Nephron (organoid): Measurements from ENCODE around the gene PRKACB.
"Not testable (repeated sequence)": the region's sequence is repeated elsewhere in the genome, so short reads cannot be mapped to it uniquely, and the experiment has no call there.

Source experiments
- H3K27ac Mint-ChIP-seq, 3 experiments: 2 replicates each; pipeline ENCODE4 v1.8.0; 2020; ENCODE audit warnings: mixed read lengths in 3 of 3, mild to moderate bottlenecking in 2 of 3, moderate library complexity in 1 of 3
- H3K27me3 Mint-ChIP-seq: 2 replicates; pipeline ENCODE4 v1.8.0; 2021; ENCODE audit warnings: low read depth, mild to moderate bottlenecking, moderate library complexity, mixed read lengths
- H3K36me3 Mint-ChIP-seq: 2 replicates; pipeline ENCODE4 v1.8.0; 2020; ENCODE audit warnings: low read depth, mixed read lengths
- H3K4me1 Mint-ChIP-seq: 2 replicates; pipeline ENCODE4 v1.8.0; 2020; ENCODE audit warnings: mixed read lengths
- H3K4me3 Mint-ChIP-seq, 3 experiments: 2 replicates each; pipeline ENCODE4 v1.8.0; 2020; ENCODE audit warnings: mild to moderate bottlenecking in 3 of 3, mixed read lengths in 3 of 3, moderate library complexity in 2 of 3
- H3K9me3 Mint-ChIP-seq: 2 replicates; pipeline ENCODE4 v1.8.0; 2020; ENCODE audit warnings: mixed read lengths
- TF ChIP-seq, protein P1 (sequence below), 3 experiments: fragments of 200-600 bp; sonication (generic); IDR thresholded peaks; one replicate each; pipeline ENCODE4 v1.5.0; 2021; ENCODE audit warnings: antibody characterized with exemption in 3 of 3; ENCODE audit not compliant: unreplicated experiment in 3 of 3

Gene PRKACB

DNA sequence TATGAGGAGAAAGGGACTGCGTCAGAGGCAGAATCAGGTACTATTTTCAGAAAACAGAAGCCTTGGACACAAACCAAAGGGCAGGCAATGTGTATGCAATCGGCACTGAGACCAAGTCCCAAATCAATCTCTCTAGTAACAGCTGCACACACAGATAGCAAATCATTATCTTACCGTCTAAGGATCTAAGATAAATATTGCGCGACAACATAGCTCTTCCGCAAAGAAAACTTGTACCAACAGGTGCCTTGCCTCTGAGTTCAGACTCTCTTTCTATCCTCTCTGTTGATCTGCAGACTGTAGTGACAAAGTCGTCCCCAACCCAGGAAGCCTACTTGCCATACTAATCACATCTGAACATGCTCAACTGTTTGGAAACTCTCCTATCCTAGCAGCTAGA lies 134.8 kb downstream of the PRKACB start:
- Mint-ChIP-seq H3K4me1 (no peaks in the 10 kb centered on the region), H3K9me3 (no peaks in the 10 kb centered on the region), H3K4me3 (no peak overlapping the region), H3K27ac (no peak overlapping the region), H3K36me3 (no peaks in the 10 kb centered on the region), H3K27me3 (peaks cover 3% of the 10 kb centered on the region)
- TF ChIP-seq, protein P1, sequence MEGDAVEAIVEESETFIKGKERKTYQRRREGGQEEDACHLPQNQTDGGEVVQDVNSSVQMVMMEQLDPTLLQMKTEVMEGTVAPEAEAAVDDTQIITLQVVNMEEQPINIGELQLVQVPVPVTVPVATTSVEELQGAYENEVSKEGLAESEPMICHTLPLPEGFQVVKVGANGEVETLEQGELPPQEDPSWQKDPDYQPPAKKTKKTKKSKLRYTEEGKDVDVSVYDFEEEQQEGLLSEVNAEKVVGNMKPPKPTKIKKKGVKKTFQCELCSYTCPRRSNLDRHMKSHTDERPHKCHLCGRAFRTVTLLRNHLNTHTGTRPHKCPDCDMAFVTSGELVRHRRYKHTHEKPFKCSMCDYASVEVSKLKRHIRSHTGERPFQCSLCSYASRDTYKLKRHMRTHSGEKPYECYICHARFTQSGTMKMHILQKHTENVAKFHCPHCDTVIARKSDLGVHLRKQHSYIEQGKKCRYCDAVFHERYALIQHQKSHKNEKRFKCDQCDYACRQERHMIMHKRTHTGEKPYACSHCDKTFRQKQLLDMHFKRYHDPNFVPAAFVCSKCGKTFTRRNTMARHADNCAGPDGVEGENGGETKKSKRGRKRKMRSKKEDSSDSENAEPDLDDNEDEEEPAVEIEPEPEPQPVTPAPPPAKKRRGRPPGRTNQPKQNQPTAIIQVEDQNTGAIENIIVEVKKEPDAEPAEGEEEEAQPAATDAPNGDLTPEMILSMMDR (IDR thresholded peaks at IDR 0.05; ENCODE audit: unreplicated experiment in 3 of 3), result no peak

DNA sequence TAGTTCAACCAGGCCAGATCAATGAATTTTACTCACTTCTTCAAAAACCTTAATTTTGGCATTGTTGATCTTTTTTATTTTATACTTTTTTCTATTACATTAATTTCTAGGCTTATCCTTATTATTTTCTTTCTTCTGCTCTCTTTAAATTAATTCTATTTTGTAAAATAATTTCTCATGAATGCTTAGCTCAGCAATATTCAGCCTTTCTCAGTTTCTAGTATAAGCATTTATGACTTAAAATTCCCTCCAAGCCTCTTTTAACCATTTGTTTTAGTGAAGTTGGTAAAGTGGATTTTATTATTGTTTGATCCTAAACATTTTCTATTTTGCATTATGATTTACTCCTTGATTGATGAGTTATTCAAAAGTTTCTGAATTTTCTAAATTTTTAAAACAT lies 136.8 kb downstream of the PRKACB start:
- H3K4me1 Mint-ChIP-seq, result no peaks in the 10 kb centered on the region
- TF ChIP-seq, protein P1 (IDR thresholded peaks at IDR 0.05; ENCODE audit: unreplicated experiment in 3 of 3), result no peak
- H3K4me3 Mint-ChIP-seq, result no peak overlapping the region
- no peaks in the 10 kb centered on the region for H3K9me3 Mint-ChIP-seq
- no peak overlapping the region for H3K27ac Mint-ChIP-seq
- H3K27me3 Mint-ChIP-seq, result peaks cover 3% of the 10 kb centered on the region
- no peaks in the 10 kb centered on the region for H3K36me3 Mint-ChIP-seq

DNA sequence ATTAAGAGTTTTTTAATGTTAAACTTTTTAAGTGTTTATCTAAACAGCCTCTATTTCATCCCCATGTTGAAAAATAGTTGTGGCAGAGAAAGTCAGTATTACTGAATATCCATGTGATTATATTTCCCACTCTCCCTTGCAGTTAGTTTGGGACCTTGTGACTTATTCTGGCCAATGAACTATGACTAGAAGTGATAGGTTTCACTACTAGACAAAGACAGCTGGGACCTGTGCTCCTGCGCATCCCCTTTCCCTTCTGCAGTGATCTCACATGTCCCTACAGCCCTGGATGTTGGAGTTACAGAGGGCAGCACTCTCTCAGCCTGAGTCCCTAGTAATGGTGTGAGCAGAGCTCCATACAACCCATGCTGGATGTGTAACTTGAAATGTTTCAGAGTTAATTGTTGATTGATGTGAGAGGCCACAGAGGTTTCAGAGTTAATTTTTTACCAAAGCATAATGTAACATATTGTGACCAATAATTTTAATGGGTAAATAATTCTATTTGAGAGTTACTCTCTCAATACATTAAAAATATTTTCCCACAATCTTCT lies 138.8 kb downstream of the PRKACB start:
- no peak overlapping the region for H3K4me3 Mint-ChIP-seq
- H3K36me3 Mint-ChIP-seq, result no peaks in the 10 kb centered on the region
- TF ChIP-seq, protein P1 (IDR thresholded peaks at IDR 0.05; ENCODE audit: unreplicated experiment in 3 of 3), result no peak
- H3K4me1 Mint-ChIP-seq, result no peaks in the 10 kb centered on the region
- peaks cover 17% of the 10 kb centered on the region for H3K9me3 Mint-ChIP-seq
- peaks cover 3% of the 10 kb centered on the region for H3K27me3 Mint-ChIP-seq
- H3K27ac Mint-ChIP-seq, result peak overlapping the region; percentile 48 to 84 (median 73)

DNA sequence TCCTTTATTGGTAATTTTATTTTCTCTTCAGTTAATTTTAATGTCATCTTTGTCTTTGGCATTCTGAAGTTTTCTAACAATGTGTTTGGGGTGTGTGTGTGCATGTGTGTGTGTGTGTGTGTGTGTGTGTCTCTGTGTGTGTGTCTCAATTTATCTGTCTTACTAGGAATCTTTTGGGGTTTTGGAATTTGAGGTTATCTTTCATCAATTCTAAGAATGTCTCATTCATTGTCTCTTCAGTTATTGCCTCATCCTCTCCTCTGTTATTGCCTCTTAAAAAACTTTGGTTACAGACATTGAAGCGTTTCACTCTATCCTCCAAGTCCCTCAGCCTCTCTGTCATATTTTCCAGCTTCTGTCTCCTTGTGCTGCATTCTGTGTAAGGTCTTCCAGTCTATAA lies 139.3 kb downstream of the PRKACB start:
- TF ChIP-seq, protein P1 (IDR thresholded peaks at IDR 0.05; ENCODE audit: unreplicated experiment in 3 of 3), result no peak
- Mint-ChIP-seq H3K4me3 (no peak overlapping the region), H3K9me3 (peaks cover 18% of the 10 kb centered on the region), H3K27ac (peak overlapping the region in 2 of 3 experiments; percentile 48 to 84), H3K4me1 (no peaks in the 10 kb centered on the region), H3K27me3 (peaks cover 3% of the 10 kb centered on the region), H3K36me3 (no peaks in the 10 kb centered on the region)

DNA sequence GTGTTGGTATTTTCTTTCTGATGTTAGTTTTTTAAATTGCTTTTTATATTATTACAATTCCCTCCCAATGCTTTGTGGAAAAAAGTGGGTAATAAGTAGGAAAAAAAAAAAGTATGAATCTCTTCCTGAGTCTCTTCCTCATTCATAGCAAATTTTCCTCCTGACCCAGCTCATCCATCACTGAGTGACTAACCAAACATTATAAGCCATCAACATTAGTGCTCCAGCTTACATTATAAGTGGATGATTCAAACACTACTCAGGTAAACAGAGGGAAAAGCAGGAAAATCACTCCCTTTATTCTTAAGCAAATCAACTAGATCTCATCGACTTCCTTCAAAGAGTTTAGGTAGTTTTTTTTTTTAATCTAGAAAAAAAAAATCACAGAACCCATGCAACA lies 142.0 kb downstream of the PRKACB start:
- Mint-ChIP-seq H3K27me3 (no peaks in the 10 kb centered on the region), H3K36me3 (peaks cover 5% of the 10 kb centered on the region), H3K4me3 (no peak overlapping the region), H3K4me1 (no peaks in the 10 kb centered on the region), H3K9me3 (peaks cover 32% of the 10 kb centered on the region), H3K27ac (no peak overlapping the region)
- TF ChIP-seq, protein P1 (IDR thresholded peaks at IDR 0.05; ENCODE audit: unreplicated experiment in 3 of 3), result no peak

DNA sequence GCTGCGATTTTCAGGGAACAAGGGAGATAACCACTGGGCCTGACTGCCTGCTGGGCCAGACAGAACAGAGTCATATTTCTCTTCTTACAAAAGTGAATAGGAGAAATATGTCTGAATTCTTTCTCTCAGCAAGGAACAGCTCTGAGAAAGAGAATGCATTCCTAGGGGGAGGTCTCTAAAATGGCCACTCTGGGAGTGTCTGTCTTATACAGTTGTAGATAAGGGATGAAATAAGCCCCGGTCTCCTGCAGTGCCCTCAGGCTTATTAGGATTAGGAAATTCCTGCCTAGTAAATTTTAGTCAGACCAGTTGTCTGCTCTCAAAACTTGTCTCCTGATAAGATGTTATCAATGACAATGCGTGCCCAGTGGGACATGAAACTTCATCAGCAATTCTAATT lies 143.3 kb downstream of the PRKACB start:
- not testable (repeated sequence) for H3K4me1 Mint-ChIP-seq, H3K4me3 Mint-ChIP-seq, H3K27ac Mint-ChIP-seq, H3K36me3 Mint-ChIP-seq, H3K27me3 Mint-ChIP-seq
- peaks cover 40% of the 10 kb centered on the region for H3K9me3 Mint-ChIP-seq
